ENCODE measurements around the gene EVX1. TPM values are rescaled to one million over a fixed set of nuclear protein-coding genes. Genes with fewer than 3 reads are reported as not detected.

EVX1 gene
- total RNA-seq, 4 donors from 2014 or later, result 1.4 to 17.2 (median 3.4) TPM; not detected in 1

- Histone ChIP-seq H3K36me3 (no peaks in the 10 kb centered on the region), H3K27ac (peak overlapping the region; percentile 95 to 99 (median 98)), H3K4me1 (peaks cover 11 to 43% (median 25%) of the 10 kb centered on the region in 4 donors), H3K27me3 (peaks cover 71% of the 10 kb centered on the region), H3K9me3 (no peaks in the 10 kb centered on the region), H3K4me3 (peak overlapping the region in 3 of 4 donors; percentile 57 to 73 (median 59))
- whole genome bisulfite sequencing, 2 donors (ENCODE audit: low coverage in 1 of 2), result 31 to 35% methylated on average over 9 of the region's 9 CpGs
- TF ChIP-seq POLR2AphosphoS5 (IDR thresholded peaks at IDR 0.05), result no peak
- TF ChIP-seq CTCF (IDR thresholded peaks at IDR 0.05), result no peak
- no peak for TF ChIP-seq EP300 (IDR thresholded peaks at IDR 0.05; ENCODE audit: low read depth)
- TF ChIP-seq POLR2A (IDR thresholded peaks at IDR 0.05), result no peak
- in situ Hi-C loops (cut with MboI; ENCODE audit: low pct_ligation_motif_present in 1 of 4, low pct_unique_long_range_greater_than_20kb in 1 of 4, low sequenced_read_pairs in 3 of 4), result loop anchor here in 2 of 4 donors (25.0 kb wide), 1 partner anchor 1333 kb away; no protein-coding TSS in a partner anchor
- peak; percentile 38 for DNase-seq
- intact Hi-C loops (cut with DNase I; ENCODE audit: low total_unique reads), result loop anchor here (5.0 to 10.0 kb wide), 3 partner anchors 722 to 980 kb away; no protein-coding TSS in a partner anchor
Observed at GRCh38 chr7:27194686-27195379, 47.8 kb upstream of the EVX1 start.

- peaks cover 77% of the 10 kb centered on the region for H3K27me3 ChIP-seq
- DNase-seq, result peak; percentile 95
- H3K9me3 ChIP-seq, result no peaks in the 10 kb centered on the region
- WGBS, 2 donors (ENCODE audit: low coverage in 1 of 2), result 0 to 2% methylated on average over 6 of the region's 6 CpGs
- TF ChIP-seq EP300 (IDR thresholded peaks at IDR 0.05; ENCODE audit: low read depth) (no peak), POLR2A (IDR thresholded peaks at IDR 0.05) (no peak), POLR2AphosphoS5 (IDR thresholded peaks at IDR 0.05) (peak; percentile 33 to 55 (median 55)), CTCF (IDR thresholded peaks at IDR 0.05) (peak; percentile 73 to 88 (median 79))
- H3K4me3 ChIP-seq, result peak overlapping the region; percentile 3 to 73 (median 58)
- peaks cover 0 to 38% (median 13%) of the 10 kb centered on the region in 4 donors for H3K4me1 ChIP-seq
- in situ Hi-C loops (cut with MboI; ENCODE audit: low pct_ligation_motif_present in 1 of 4, low pct_unique_long_range_greater_than_20kb in 1 of 4, low sequenced_read_pairs in 3 of 4) (loop anchor here in 2 of 4 donors (25.0 kb wide), 1 partner anchor 1334 kb away; no protein-coding TSS in a partner anchor), intact Hi-C loops (cut with DNase I; ENCODE audit: low total_unique reads) (loop anchor here (10.0 kb wide), 1 partner anchor 978 kb away; no protein-coding TSS in a partner anchor)
- H3K36me3 ChIP-seq, result no peaks in the 10 kb centered on the region
- H3K27ac ChIP-seq, result peak overlapping the region; percentile 95 to 99 (median 98)
Observed at GRCh38 chr7:27196287-27196767, 46.3 kb upstream of the EVX1 start.

GRCh38 chr7:27197137-27198042 lies 45.2 kb upstream of the EVX1 start:
- in situ Hi-C loops (cut with MboI; ENCODE audit: low pct_ligation_motif_present in 1 of 4, low pct_unique_long_range_greater_than_20kb in 1 of 4, low sequenced_read_pairs in 3 of 4), result loop anchor here in 2 of 4 donors (25.0 kb wide), 1 partner anchor 1335 kb away; no protein-coding TSS in a partner anchor
- peak overlapping the region; percentile 57 to 73 (median 64) for H3K4me3 ChIP-seq

More at GRCh38 chr7:27197137-27198042, 45.2 kb upstream of the EVX1 start:
- Histone ChIP-seq H3K27me3 (peaks cover 83% of the 10 kb centered on the region), H3K9me3 (no peaks in the 10 kb centered on the region), H3K36me3 (no peaks in the 10 kb centered on the region), H3K27ac (peak overlapping the region; percentile 95 to 99 (median 98)), H3K4me1 (peaks cover 0 to 27% (median 5%) of the 10 kb centered on the region in 4 donors)
- TF ChIP-seq POLR2A (IDR thresholded peaks at IDR 0.05) (no peak), POLR2AphosphoS5 (IDR thresholded peaks at IDR 0.05) (no peak), EP300 (IDR thresholded peaks at IDR 0.05; ENCODE audit: low read depth) (no peak), CTCF (IDR thresholded peaks at IDR 0.05) (no peak)
- intact Hi-C loops (cut with DNase I; ENCODE audit: low total_unique reads), result loop anchor here (10.0 kb wide), 1 partner anchor 977 kb away; no protein-coding TSS in a partner anchor
- no peak for DNase-seq
- WGBS, 2 donors (ENCODE audit: low coverage in 1 of 2), result 20 to 24% methylated on average over 17 to 18 of the region's 18 CpGs

Data from transverse colon (tissue), 4 donors.